ENCODE results near the gene FABP7. TPM values are rescaled to one million over a fixed set of nuclear protein-coding genes. Genes with fewer than 3 reads are reported as not detected.
A peak's percentile ranks its signal among the peaks of the same experiment; 100 is the strongest.

FABP7 gene
- total RNA-seq, 3 donors from 2014 or later = not detected

- H3K4me3 ChIP-seq = no peak overlapping the region
- H3K9me3 ChIP-seq = no peaks in the 10 kb centered on the region
- intact Hi-C loops (cut with DNase I, micrococcal nuclease) = no loop called here
- H3K36me3 ChIP-seq (ENCODE audit: low read depth) = no peaks in the 10 kb centered on the region
- TF ChIP-seq CTCF (IDR thresholded peaks at IDR 0.05) = no peak
- DNase-seq (no peak), ATAC-seq (no peak)
- H3K4me1 ChIP-seq (ENCODE audit: low read depth) = no peaks in the 10 kb centered on the region
Measured at GRCh38 chr6:122753000-122753687, 26.4 kb upstream of the FABP7 start.

GRCh38 chr6:122753688-122754056 lies 25.8 kb upstream of the FABP7 start:
- DNase-seq (no peak), ATAC-seq (peak; percentile 13)
- H3K4me3 ChIP-seq = no peak overlapping the region

GRCh38 chr6:122754191-122754731 lies 25.3 kb upstream of the FABP7 start:
- DNase-seq = no peak
- no peak for TF ChIP-seq CTCF (IDR thresholded peaks at IDR 0.05)
- Histone ChIP-seq H3K36me3 (ENCODE audit: low read depth) (no peaks in the 10 kb centered on the region), H3K4me3 (no peak overlapping the region), H3K9me3 (no peaks in the 10 kb centered on the region), H3K4me1 (ENCODE audit: low read depth) (no peaks in the 10 kb centered on the region)
- intact Hi-C loops (cut with DNase I, micrococcal nuclease) = no loop called here
- ATAC-seq = no peak

More at GRCh38 chr6:122753688-122754056, 25.8 kb upstream of the FABP7 start:
- Histone ChIP-seq H3K4me1 (ENCODE audit: low read depth) (no peaks in the 10 kb centered on the region), H3K36me3 (ENCODE audit: low read depth) (no peaks in the 10 kb centered on the region), H3K9me3 (no peaks in the 10 kb centered on the region)
- intact Hi-C loops (cut with DNase I, micrococcal nuclease) = no loop called here
- TF ChIP-seq CTCF (IDR thresholded peaks at IDR 0.05) = no peak

- ATAC-seq (peak; percentile 19), DNase-seq (no peak)
- H3K9me3 ChIP-seq = no peaks in the 10 kb centered on the region
- no peak for TF ChIP-seq CTCF (IDR thresholded peaks at IDR 0.05)
- intact Hi-C loops (cut with DNase I, micrococcal nuclease) = no loop called here
- no peaks in the 10 kb centered on the region for H3K4me1 ChIP-seq (ENCODE audit: low read depth)
- H3K36me3 ChIP-seq (ENCODE audit: low read depth) = no peaks in the 10 kb centered on the region
- no peak overlapping the region for H3K4me3 ChIP-seq
Measured at GRCh38 chr6:122755901-122756300, 23.6 kb upstream of the FABP7 start.

- no peak for TF ChIP-seq CTCF (IDR thresholded peaks at IDR 0.05)
- Histone ChIP-seq H3K4me3 (no peak overlapping the region), H3K9me3 (no peaks in the 10 kb centered on the region), H3K36me3 (ENCODE audit: low read depth) (no peaks in the 10 kb centered on the region), H3K4me1 (ENCODE audit: low read depth) (no peaks in the 10 kb centered on the region)
- intact Hi-C loops (cut with DNase I, micrococcal nuclease) = no loop called here
- DNase-seq (no peak), ATAC-seq (no peak)
Measured at GRCh38 chr6:122758927-122759334, 20.6 kb upstream of the FABP7 start.

All from mucosa of descending colon (tissue), 3 donors.